ENCODE results near the gene LRBA. TPM values are rescaled to one million over a fixed set of nuclear protein-coding genes. Genes with fewer than 3 reads are reported as not detected.

LRBA gene
- total and polyA plus RNA-seq, 2 donors (not counting 3 experiments of a cell fraction or from before 2014, with no cell fraction given), result 18.0 to 35.1 TPM

DNA sequence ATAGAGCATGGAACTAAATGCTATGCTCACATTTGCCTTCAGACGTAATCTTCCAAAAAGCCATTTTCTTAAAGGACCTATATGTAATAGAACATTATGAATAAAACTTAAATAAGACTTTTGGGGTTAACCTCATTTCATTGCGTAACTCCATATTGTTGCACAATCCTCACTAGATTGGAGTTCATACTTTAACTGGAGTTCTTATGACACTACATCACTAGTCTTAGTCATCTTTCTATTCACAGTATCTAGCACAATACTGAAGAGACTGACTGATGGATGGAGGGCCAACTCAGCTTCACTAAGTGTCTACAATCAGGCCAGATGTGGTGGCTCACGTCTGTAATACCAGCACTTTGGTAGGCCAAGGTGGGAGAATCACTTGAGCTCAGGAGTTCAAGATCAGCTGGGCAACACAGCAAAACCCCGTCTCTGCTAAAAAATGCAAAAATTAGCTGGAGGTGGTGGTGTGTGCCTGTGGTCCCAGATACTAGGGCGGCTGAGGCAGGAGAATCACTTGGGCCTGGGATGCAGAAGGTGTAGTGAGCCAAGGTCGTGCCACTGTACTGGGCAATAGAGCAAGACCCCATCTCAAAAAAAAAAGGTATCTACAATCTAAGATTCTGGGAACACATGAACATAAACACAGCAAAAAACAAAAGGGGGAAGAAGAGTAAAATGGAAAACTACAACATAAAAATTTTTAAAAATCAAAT, 513.9 kb downstream of the LRBA start:
- Histone ChIP-seq H2AFZ (ENCODE audit: low read depth, low read length) (no peak overlapping the region), H3K9ac (replicated peaks; ENCODE audit: extremely low read depth, insufficient read depth, low read length) (no peak overlapping the region), H3K27ac (ENCODE audit: insufficient read depth, low read depth, low read length) (no peak overlapping the region), H4K20me1 (replicated peaks; ENCODE audit: control insufficient read depth, extremely low read depth, insufficient read depth, low read length) (no peaks in the 10 kb centered on the region), H3K4me1 (ENCODE audit: control insufficient read depth, extremely low read depth, insufficient read depth, low read length) (no peaks in the 10 kb centered on the region), H3K9me1 (replicated peaks; ENCODE audit: control insufficient read depth, extremely low read depth, insufficient read depth, low read length) (no peaks in the 10 kb centered on the region), H3K36me3 (ENCODE audit: control insufficient read depth in 2 of 2, extremely low read depth in 1 of 2, insufficient read depth in 2 of 2, low read length in 2 of 2) (no peaks in the 10 kb centered on the region), H3K9me3 (replicated peaks; ENCODE audit: control insufficient read depth, insufficient read depth, low read length) (no peaks in the 10 kb centered on the region), H3K79me2 (ENCODE audit: control insufficient read depth, insufficient read depth, low read length) (no peaks in the 10 kb centered on the region), H3K4me3 (replicated peaks in 1 of 3; ENCODE audit: insufficient read depth in 1 of 3, low read depth in 1 of 3, low read length in 3 of 3) (no peak overlapping the region), H3K27me3 (ENCODE audit: control insufficient read depth in 2 of 2, insufficient read depth in 2 of 2, low read length in 2 of 2) (no peaks in the 10 kb centered on the region), H3K4me2 (ENCODE audit: insufficient read depth, low read length) (no peak overlapping the region)
- TF ChIP-seq POLR2A (IDR thresholded peaks at IDR 0.05; ENCODE audit: low read depth, low read length), result no peak
- TF ChIP-seq MYC (IDR thresholded peaks at IDR 0.05; ENCODE audit: low read depth, low read length), result no peak
- no peak for TF ChIP-seq GATA2 (IDR thresholded peaks at IDR 0.05; ENCODE audit: insufficient read depth, insufficient read length, low read depth, low read length)
- no peak for TF ChIP-seq FOS (IDR thresholded peaks at IDR 0.05; ENCODE audit: borderline replicate concordance, insufficient read depth, low read length)
- TF ChIP-seq EZH2 (IDR thresholded peaks at IDR 0.05; ENCODE audit: borderline replicate concordance, low read depth, low read length, severe bottlenecking), result no peak
- TF ChIP-seq MAX (IDR thresholded peaks at IDR 0.05; ENCODE audit: insufficient read depth, insufficient read length), result no peak
- no peak for TF ChIP-seq POLR2AphosphoS5 (IDR thresholded peaks at IDR 0.05; ENCODE audit: insufficient read depth, low read depth, low read length)
- no peak for TF ChIP-seq CTCF (IDR thresholded peaks at IDR 0.05; ENCODE audit: extremely low read depth in 1 of 2, insufficient read depth in 1 of 2, low read depth in 1 of 2, low read length in 2 of 2)
- TF ChIP-seq JUN (IDR thresholded peaks at IDR 0.05; ENCODE audit: borderline replicate concordance, insufficient read depth, insufficient read length, low read depth), result no peak
- intact Hi-C loops (cut with micrococcal nuclease), result no loop called here
- DNase-seq (ENCODE audit: low read depth, low spot score) (no peak), FAIRE-seq (no peak)
- CTCF ChIA-PET, result interaction anchor here (1.3 kb wide), 1 partner anchor 17 kb away, joined by 3 read pairs; no protein-coding TSS in a partner anchor
- dilution Hi-C loops (cut with MboI; ENCODE audit: extremely low pct_ligation_motif_present, low sequenced_read_pairs), result no loop called here
- POLR2A ChIA-PET, result no interaction called here
- BruUV-seq (replicated peaks), result no TSS peak
